A673 (cell line): Measurements from ENCODE around the gene MRPL33. TPM values are rescaled to one million over a fixed set of nuclear protein-coding genes. Genes with fewer than 3 reads are reported as not detected.

Experiments
- BruUV-seq: library from RNA; stranded (reverse); fragments of 400-500 nt; replicated peaks from 2 replicates; lab custom pipeline; 2021; lab: Mats Ljungman, UMichigan
- CTCF ChIA-PET: fragments of 300-600 bp; sonication (Branson Sonifier 250); formaldehyde crosslinking; loops from one replicate; lab custom pipeline; 2022; ENCODE audit warnings: antibody characterized with exemption; lab: Charles Lee
- POLR2A ChIA-PET: fragments of 300-600 bp; sonication (Branson Sonifier 250); formaldehyde crosslinking; loops from one replicate; lab custom pipeline; 2022; ENCODE audit warnings: antibody characterized with exemption; ENCODE audit not compliant: low non-redundant PET; lab: Charles Lee
- DNase-seq: peaks from one replicate; pipeline ENCODE4 v3.0.0-alpha.2; 2015; ENCODE audit warnings: low spot score
- H3K27ac ChIP-seq: fragments of 200-600 bp; sonication (generic); 2 replicates; pipeline ENCODE4 v1.5.1; 2016; ENCODE audit warnings: mixed run types, low read depth, mild to moderate bottlenecking, mixed read lengths, antibody characterized with exemption, low read length; ENCODE audit not compliant: poor library complexity, severe bottlenecking
- H3K27me3 ChIP-seq: fragments of 200-600 bp; sonication (generic); replicated peaks from 2 replicates; pipeline ENCODE4 v1.6.1; 2017; ENCODE audit warnings: mixed run types, low read depth, mild to moderate bottlenecking, mixed read lengths, antibody characterized with exemption, low read length; ENCODE audit not compliant: insufficient read depth, poor library complexity
- H3K36me3 ChIP-seq: fragments of 200-600 bp; sonication (generic); 2 replicates; pipeline ENCODE4 v1.6.1; 2016; ENCODE audit warnings: mixed run types, mild to moderate bottlenecking, mixed read lengths, antibody characterized with exemption, low read length; ENCODE audit not compliant: insufficient read depth, poor library complexity, severe bottlenecking
- H3K4me1 ChIP-seq: fragments of 200-600 bp; sonication (generic); 2 replicates; pipeline ENCODE4 v1.6.1; 2017; ENCODE audit warnings: mixed run types, mild to moderate bottlenecking, mixed read lengths, antibody characterized with exemption, low read length; ENCODE audit not compliant: insufficient read depth, poor library complexity, severe bottlenecking
- H3K4me3 ChIP-seq: fragments of 200-600 bp; sonication (generic); 2 replicates; pipeline ENCODE4 v1.5.1; 2016; ENCODE audit warnings: low read depth, mixed run types, mild to moderate bottlenecking, mixed read lengths, low read length; ENCODE audit not compliant: poor library complexity, severe bottlenecking
- H3K9me3 ChIP-seq: fragments of 200-600 bp; sonication (generic); 2 replicates; pipeline ENCODE4 v1.6.1; 2016; ENCODE audit warnings: mixed run types, low read depth, mild to moderate bottlenecking, mixed read lengths, antibody characterized with exemption, low read length; ENCODE audit not compliant: poor library complexity, severe bottlenecking
- EZH2 ChIP-seq: fragments of 200-600 bp; sonication (generic); IDR thresholded peaks from 2 replicates; pipeline ENCODE4 v1.6.1; 2017; ENCODE audit warnings: borderline replicate concordance, low read depth, mild to moderate bottlenecking, mixed read lengths, antibody characterized with exemption, low read length; ENCODE audit not compliant: poor library complexity, severe bottlenecking
- intact Hi-C: fragments of 100-400 bp; cut with micrococcal nuclease; formaldehyde crosslinking; loops from one replicate; pipeline ENCODE4 v1.10.0; 2022; ENCODE audit not compliant: unreplicated experiment
- total RNA-seq: library from RNA; stranded (reverse); gene quantifications from 2 replicates; pipeline ENCODE4 v1.2.3, GENCODE V29; 2021
- TF ChIP-seq, protein P1 (sequence below): fragments of 300-800, 200-600 bp; sonication (generic); conservative IDR thresholded peaks from 2 replicates; pipeline ENCODE4 v1.5.1; 2017; ENCODE audit warnings: low read depth, mild to moderate bottlenecking, antibody characterized with exemption, low read length, moderate library complexity, mixed read lengths

The MRPL33 gene
- total RNA-seq, 1 experiment from 2014 or later = 68.1 TPM

DNA sequence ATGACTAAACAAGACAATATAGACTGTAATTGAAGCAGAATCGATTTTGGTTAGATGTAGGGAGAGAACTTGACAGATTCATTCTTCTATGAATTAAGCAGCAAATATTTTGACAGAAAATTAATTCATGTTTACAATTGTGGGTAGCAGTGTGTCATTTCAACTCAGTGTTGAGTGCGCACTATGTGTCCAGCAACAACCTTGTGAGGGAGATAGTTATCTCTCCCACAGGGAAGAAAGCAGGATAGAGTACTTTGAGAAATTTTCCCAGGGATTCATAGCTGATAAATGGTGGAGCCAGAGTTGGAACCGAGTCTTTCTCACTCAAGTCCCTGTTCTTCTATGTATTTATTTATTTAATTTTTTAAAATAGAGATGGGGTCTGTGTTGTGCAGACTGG is 5.2 kb downstream of the MRPL33 start:
- Histone ChIP-seq H3K27me3 (no peaks in the 10 kb centered on the region), H3K4me3 (no peak overlapping the region), H3K36me3 (no peaks in the 10 kb centered on the region), H3K4me1 (peaks cover 41% of the 10 kb centered on the region), H3K27ac (no peak overlapping the region), H3K9me3 (no peaks in the 10 kb centered on the region)
- CTCF ChIA-PET = interaction anchor here (0.5 kb wide), 1 partner anchor 114 kb away, joined by 3 read pairs; the partner anchor contains the start of genes BABAM2 and RBKS
- TF ChIP-seq, protein P1, sequence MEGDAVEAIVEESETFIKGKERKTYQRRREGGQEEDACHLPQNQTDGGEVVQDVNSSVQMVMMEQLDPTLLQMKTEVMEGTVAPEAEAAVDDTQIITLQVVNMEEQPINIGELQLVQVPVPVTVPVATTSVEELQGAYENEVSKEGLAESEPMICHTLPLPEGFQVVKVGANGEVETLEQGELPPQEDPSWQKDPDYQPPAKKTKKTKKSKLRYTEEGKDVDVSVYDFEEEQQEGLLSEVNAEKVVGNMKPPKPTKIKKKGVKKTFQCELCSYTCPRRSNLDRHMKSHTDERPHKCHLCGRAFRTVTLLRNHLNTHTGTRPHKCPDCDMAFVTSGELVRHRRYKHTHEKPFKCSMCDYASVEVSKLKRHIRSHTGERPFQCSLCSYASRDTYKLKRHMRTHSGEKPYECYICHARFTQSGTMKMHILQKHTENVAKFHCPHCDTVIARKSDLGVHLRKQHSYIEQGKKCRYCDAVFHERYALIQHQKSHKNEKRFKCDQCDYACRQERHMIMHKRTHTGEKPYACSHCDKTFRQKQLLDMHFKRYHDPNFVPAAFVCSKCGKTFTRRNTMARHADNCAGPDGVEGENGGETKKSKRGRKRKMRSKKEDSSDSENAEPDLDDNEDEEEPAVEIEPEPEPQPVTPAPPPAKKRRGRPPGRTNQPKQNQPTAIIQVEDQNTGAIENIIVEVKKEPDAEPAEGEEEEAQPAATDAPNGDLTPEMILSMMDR = no peak
- no peak for TF ChIP-seq EZH2
- DNase-seq = no peak
- intact Hi-C loops = loop anchor here (10.0 kb wide), 1 partner anchor 108 kb away; no protein-coding TSS in a partner anchor
- POLR2A ChIA-PET = no interaction called here
- BruUV-seq = no TSS peak

DNA sequence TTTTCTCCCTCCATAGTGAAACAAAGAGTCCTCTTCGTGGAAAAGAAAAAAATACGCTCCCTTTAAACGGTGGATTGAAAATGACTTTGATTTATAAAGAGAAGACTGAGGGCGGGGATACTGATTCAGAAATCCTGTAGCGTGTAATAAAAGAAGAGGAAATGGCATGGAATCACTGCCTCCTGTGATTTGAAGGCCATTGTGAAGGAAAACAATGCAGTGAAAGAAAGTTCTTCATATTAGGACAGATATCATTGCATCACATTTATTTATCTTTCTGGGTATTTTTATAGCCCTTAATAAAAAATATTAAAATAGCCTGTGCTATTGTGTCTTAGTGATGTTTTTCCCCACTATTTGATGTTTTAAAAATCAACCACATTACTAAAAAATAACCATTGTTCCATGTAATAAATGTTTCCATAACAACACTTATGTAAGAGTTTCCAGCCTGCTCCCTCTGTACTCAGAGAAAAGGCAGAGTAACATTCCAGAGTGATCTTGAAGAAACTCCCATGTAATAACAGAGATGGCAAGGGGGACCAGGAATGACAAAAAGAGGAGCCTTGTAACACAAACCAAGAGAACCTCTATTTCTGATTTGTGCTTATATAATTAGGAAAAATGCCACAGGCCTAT is 8.0 kb downstream of the MRPL33 start:
- ChIA-PET CTCF (no interaction called here), POLR2A (interaction anchor here (0.7 kb wide), 1 partner anchor 116 kb away, joined by 4 read pairs; the partner anchor contains the start of genes SLC4A1AP and SUPT7L)
- DNase-seq = peak; percentile 76
- Histone ChIP-seq H3K4me1 (peaks cover 27% of the 10 kb centered on the region), H3K9me3 (no peaks in the 10 kb centered on the region), H3K27ac (peak overlapping the region; percentile 70), H3K4me3 (peak overlapping the region; percentile 4), H3K36me3 (no peaks in the 10 kb centered on the region), H3K27me3 (no peaks in the 10 kb centered on the region)
- TF ChIP-seq, protein P1 = no peak
- TF ChIP-seq EZH2 = no peak
- no TSS peak for BruUV-seq
- intact Hi-C loops = loop anchor here (10.0 kb wide), 1 partner anchor 105 kb away; no protein-coding TSS in a partner anchor

DNA sequence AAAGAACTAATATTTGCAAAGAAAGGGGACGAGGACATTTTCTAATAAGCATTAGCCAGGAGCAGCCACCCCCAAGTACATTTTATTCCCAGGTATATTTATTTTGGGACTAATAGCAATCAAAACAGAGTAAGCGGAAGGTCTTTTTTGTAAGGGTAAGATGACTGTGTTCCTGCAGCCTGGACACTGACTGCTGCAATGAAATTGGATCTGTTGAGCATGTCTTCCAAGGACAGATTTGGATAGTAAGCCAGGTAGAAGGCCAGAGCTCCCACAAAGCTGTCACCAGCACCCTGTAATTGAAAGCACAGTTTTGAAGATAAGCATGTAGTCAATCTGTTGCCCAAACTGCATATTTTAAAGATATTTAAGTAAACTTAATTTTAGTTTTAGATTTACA is 10.0 kb downstream of the MRPL33 start:
- BruUV-seq = no TSS peak
- Histone ChIP-seq H3K9me3 (no peaks in the 10 kb centered on the region), H3K27ac (no peak overlapping the region), H3K4me3 (no peak overlapping the region), H3K27me3 (no peaks in the 10 kb centered on the region), H3K36me3 (no peaks in the 10 kb centered on the region), H3K4me1 (peaks cover 25% of the 10 kb centered on the region)
- TF ChIP-seq, protein P1 = no peak
- TF ChIP-seq EZH2 = no peak
- no peak for DNase-seq
- ChIA-PET CTCF (no interaction called here), POLR2A (no interaction called here)
- intact Hi-C loops = no loop called here
